ENCODE measurements around the gene TPM4.

DNA sequence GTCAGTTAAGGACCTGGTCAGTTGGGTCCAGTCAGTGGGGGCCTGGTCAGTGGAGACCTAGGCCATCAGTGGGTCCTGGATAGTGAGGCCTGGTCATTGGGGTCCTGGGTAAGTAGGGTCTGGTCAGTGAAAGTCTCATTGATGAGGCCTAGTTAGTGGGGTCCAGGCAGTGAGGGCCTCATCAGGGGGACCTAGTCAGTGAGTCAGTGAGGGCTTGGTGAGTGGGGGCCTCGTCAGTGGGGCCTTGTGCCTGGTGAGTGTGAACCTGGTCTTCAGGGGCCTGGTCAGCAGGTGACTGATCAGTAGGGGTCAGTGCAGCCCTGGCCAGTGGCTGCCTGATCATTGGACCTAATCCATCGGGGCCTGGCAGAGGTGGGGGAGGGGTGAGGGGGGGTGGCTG is 42.6 kb upstream of the TPM4 start:
- no peak for TF ChIP-seq FOXK2 (IDR thresholded peaks at IDR 0.05)
- TF ChIP-seq L3MBTL2 (conservative IDR thresholded peaks at IDR 0.05): no peak
- TF ChIP-seq FOXA1 (IDR thresholded peaks at IDR 0.05): no peak
- no peak for TF ChIP-seq SP1 (IDR thresholded peaks at IDR 0.05)
- TF ChIP-seq BHLHE40 (IDR thresholded peaks at IDR 0.05; ENCODE audit: borderline replicate concordance): no peak
- no peak for TF ChIP-seq ARNT (IDR thresholded peaks at IDR 0.05)
- no peak for TF ChIP-seq FOXM1 (IDR thresholded peaks at IDR 0.05; ENCODE audit: borderline replicate concordance)
- TF ChIP-seq SUZ12 (IDR thresholded peaks at IDR 0.05): no peak
- TF ChIP-seq, protein P1, sequence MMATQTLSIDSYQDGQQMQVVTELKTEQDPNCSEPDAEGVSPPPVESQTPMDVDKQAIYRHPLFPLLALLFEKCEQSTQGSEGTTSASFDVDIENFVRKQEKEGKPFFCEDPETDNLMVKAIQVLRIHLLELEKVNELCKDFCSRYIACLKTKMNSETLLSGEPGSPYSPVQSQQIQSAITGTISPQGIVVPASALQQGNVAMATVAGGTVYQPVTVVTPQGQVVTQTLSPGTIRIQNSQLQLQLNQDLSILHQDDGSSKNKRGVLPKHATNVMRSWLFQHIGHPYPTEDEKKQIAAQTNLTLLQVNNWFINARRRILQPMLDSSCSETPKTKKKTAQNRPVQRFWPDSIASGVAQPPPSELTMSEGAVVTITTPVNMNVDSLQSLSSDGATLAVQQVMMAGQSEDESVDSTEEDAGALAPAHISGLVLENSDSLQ (IDR thresholded peaks at IDR 0.05): no peak
- TF ChIP-seq NFRKB (IDR thresholded peaks at IDR 0.05): no peak

Measured in HEK293T (cell line).